Purkinje cell (primary cell): ENCODE measurements around the gene TSNAX. TPM values are rescaled to one million over a fixed set of nuclear protein-coding genes. Genes with fewer than 3 reads are reported as not detected.

ENCODE experiments used
- polyA plus RNA-seq: library from polyadenylated mRNA; unstranded; fragments of >200 nt; fragmentation: Nextera tagmentation; gene quantifications from 2 replicates; pipeline ENCODE4 v1.2.1, GENCODE V29; 2014

TSNAX gene, protein sequence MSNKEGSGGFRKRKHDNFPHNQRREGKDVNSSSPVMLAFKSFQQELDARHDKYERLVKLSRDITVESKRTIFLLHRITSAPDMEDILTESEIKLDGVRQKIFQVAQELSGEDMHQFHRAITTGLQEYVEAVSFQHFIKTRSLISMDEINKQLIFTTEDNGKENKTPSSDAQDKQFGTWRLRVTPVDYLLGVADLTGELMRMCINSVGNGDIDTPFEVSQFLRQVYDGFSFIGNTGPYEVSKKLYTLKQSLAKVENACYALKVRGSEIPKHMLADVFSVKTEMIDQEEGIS
- polyA plus RNA-seq = 73.2 and 103 TPM in 2 replicates

DNA sequence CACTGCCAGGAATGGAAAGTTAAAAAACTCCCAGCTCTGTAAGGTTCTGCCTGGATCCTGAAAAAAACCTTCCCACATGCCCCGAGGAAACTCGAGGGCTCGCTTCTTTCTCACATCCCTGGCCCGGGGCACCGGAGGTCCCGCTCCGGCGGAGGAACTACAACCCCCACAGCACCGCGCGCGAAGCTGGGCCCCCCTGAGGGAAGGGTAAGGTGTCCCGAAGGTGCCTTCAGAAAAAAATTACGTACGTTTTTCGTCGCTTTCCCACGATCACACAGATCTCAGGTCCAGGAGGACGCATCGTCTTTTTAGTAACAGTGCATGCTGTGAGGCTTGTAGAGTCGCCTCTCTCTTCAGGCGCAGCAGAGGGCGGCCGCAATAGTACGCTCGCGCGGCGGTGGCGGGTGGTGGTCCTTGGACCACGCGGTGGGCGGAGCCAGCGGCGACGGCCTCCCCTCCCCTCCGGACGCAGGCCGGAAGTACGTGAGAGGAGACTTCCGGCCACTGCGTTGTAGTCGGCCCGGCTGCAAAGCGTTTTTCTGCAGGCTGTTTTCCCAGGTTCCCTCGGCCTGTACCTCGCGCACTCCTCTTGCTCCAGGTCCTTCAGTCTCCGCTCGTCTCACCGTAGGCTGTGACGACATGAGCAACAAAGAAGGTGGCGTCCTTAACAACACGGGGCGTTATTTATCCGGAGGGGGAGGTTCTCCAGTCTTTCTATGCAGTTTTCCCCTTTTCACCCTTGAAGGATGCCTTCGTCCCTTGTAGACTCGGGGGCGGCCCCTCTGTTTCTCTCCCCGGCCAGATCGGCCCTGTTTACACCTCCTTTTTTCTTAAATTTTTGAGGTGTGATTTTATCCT, at the start of gene TSNAX:
TSS of gene TSNAX (plus strand) at position 498 of the 858 bp plus-strand sequence. CDS start at position 640, 142 bp downstream.

Other genes with a start within 250 kb of the TSNAX start
- 14.4 and 19.9 TPM in 2 replicates for gene EXOC8, start 190.8 kb upstream of the TSNAX start, polyA plus RNA-seq
- gene SPRTN, start 190.4 kb upstream of the TSNAX start, polyA plus RNA-seq = 4.5 and 7.0 TPM in 2 replicates
- gene EGLN1, start 106.4 kb upstream of the TSNAX start, polyA plus RNA-seq = 16.6 and 24.8 TPM in 2 replicates
- 0.13 and 1.0 TPM in 2 replicates for gene DISC1, start 98.1 kb downstream of the TSNAX start, polyA plus RNA-seq